ENCODE data around the gene GASK1A. TPM values are rescaled to one million over a fixed set of nuclear protein-coding genes. Genes with fewer than 3 reads are reported as not detected.
"Not testable (repeated sequence)": the region's sequence is repeated elsewhere in the genome, so short reads cannot be mapped to it uniquely, and the experiment has no call there.

GASK1A gene
- total RNA-seq, 2 donors from 2014 or later: 4.0 to 5.3 TPM

DNA sequence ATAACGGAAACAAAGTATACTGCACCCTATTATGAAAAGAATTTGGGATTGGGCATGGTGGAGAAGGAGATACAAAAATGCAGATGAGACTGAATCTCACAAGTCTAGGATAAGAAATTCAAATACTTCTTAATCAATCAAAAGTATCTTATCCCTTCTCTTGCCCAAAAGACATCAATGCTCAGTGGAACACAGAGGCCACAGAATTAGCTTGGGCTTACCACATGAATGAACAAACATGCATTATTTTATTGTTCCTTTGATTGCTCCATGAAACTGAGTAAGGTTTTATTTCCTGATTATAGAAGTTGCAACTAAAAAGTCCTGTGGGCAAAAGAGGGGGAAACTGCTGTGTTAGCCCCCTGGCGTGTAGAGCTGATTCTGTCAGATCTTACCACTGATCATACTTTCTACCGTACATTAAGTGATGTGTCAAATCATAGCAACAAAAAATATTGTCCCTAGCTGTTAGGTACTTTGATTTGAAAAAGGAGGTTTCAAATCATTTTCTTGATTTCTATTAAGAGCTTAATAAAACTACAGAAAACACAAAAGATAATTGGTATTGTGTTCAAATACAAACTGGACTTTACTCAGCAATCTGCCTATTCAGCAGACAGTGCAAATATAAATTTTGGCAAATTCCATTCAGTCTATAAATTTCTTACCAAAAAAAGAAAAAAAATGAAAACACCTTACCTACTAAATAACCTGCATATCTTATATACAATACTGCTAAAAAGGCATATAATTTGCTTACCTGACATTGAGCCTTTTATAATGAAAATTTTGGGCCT is 7.9 kb upstream of the GASK1A start:
- no peak for DNase-seq
- Mint-ChIP-seq H3K4me3 (no peak overlapping the region), H3K27ac (no peak overlapping the region), H3K9me3 (peaks cover 36% of the 10 kb centered on the region), H3K27me3 (ENCODE audit: insufficient read depth) (peaks cover 32% of the 10 kb centered on the region), H3K4me1 (no peaks in the 10 kb centered on the region), H3K36me3 (ENCODE audit: low read depth) (peaks cover 2% of the 10 kb centered on the region)
- 91% methylated on average over 3 of the region's 3 CpGs; no CpG with 5 or more reads in 1 of the 2 experiments for WGBS, 2 experiments (ENCODE audit: insufficient coverage in 1 of 2, insufficient read length in 1 of 2)
- TF ChIP-seq, protein P1, sequence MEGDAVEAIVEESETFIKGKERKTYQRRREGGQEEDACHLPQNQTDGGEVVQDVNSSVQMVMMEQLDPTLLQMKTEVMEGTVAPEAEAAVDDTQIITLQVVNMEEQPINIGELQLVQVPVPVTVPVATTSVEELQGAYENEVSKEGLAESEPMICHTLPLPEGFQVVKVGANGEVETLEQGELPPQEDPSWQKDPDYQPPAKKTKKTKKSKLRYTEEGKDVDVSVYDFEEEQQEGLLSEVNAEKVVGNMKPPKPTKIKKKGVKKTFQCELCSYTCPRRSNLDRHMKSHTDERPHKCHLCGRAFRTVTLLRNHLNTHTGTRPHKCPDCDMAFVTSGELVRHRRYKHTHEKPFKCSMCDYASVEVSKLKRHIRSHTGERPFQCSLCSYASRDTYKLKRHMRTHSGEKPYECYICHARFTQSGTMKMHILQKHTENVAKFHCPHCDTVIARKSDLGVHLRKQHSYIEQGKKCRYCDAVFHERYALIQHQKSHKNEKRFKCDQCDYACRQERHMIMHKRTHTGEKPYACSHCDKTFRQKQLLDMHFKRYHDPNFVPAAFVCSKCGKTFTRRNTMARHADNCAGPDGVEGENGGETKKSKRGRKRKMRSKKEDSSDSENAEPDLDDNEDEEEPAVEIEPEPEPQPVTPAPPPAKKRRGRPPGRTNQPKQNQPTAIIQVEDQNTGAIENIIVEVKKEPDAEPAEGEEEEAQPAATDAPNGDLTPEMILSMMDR (conservative IDR thresholded peaks at IDR 0.05): no peak
- Histone ChIP-seq H3K27me3 (ENCODE audit: control insufficient read depth, insufficient read depth, low read length, poor library complexity, severe bottlenecking) (no peaks in the 10 kb centered on the region), H3K9ac (ENCODE audit: extremely low read depth, low read length, poor library complexity, severe bottlenecking) (no peak overlapping the region), H3K4me1 (ENCODE audit: control insufficient read depth, insufficient read depth, low read length) (no peaks in the 10 kb centered on the region), H3K4me3 (ENCODE audit: low read length) (no peak overlapping the region), H3K36me3 (ENCODE audit: control insufficient read depth, insufficient read depth, low read length) (no peaks in the 10 kb centered on the region), H3K27ac (ENCODE audit: low read depth, low read length) (no peak overlapping the region), H3K9me3 (ENCODE audit: control insufficient read depth, low read length) (peaks cover 25% of the 10 kb centered on the region)

DNA sequence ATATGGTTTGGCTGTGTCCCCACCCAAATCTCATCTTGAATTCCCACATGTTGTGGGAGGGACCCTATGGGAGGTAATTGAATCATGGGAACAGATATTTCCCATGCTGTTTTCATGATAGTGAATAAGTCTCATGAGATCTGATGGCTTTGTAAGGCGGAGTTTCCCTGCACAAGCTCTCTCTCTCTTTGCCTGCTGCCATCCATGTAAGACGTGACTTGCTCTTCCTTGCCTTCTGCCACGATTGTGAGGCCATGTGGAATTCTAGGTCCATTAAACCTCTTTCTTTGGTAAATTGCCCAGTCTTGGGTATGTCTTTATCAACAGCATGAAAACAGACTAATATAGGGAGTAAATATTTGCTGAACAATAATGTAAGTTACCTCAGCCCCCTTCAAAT is 4.2 kb upstream of the GASK1A start:
- Histone ChIP-seq H3K9me3 (ENCODE audit: control insufficient read depth, low read length) (peaks cover 29% of the 10 kb centered on the region), H3K27me3 (ENCODE audit: control insufficient read depth, insufficient read depth, low read length, poor library complexity, severe bottlenecking) (peaks cover 12% of the 10 kb centered on the region)
- H3K27ac Mint-ChIP-seq; H3K4me1 ChIP-seq (ENCODE audit: control insufficient read depth, insufficient read depth, low read length); H3K36me3 Mint-ChIP-seq (ENCODE audit: low read depth); H3K27ac ChIP-seq (ENCODE audit: low read depth, low read length); H3K4me1 Mint-ChIP-seq; H3K36me3 ChIP-seq (ENCODE audit: control insufficient read depth, insufficient read depth, low read length); H3K4me3 ChIP-seq (ENCODE audit: low read length); H3K4me3 Mint-ChIP-seq; H3K9ac ChIP-seq (ENCODE audit: extremely low read depth, low read length, poor library complexity, severe bottlenecking); DNase-seq: not testable (repeated sequence)
- WGBS, 2 experiments (ENCODE audit: insufficient coverage in 1 of 2, insufficient read length in 1 of 2): 89 to 91% methylated on average over 3 of the region's 3 CpGs
- H3K27me3 Mint-ChIP-seq (ENCODE audit: insufficient read depth): peaks cover 62% of the 10 kb centered on the region
- peaks cover 42% of the 10 kb centered on the region for H3K9me3 Mint-ChIP-seq

DNA sequence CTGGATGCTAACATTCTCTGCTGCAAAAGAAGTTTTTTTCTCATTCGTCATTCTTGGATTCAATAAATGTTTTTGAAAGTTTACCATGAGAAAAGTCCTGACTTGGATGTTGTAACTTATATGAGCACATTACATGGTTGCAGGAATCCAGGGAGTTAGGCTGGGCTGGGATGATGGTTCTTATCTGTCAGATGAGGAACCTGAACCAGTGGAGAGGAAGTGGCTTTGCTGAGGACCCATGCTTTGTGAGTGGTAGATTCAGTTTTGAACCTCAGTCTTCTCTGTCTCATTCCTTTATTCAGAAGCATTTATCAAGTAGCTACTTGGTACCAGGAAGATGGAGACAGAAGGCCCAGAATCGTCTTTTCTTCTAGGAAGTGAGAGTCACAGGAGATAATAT is 3.7 kb upstream of the GASK1A start:
- Mint-ChIP-seq H3K36me3 (ENCODE audit: low read depth) (peaks cover 2% of the 10 kb centered on the region), H3K9me3 (peaks cover 42% of the 10 kb centered on the region), H3K27ac (no peak overlapping the region), H3K4me1 (peaks cover 12% of the 10 kb centered on the region), H3K27me3 (ENCODE audit: insufficient read depth) (peaks cover 67% of the 10 kb centered on the region), H3K4me3 (no peak overlapping the region)
- Histone ChIP-seq H3K4me3 (ENCODE audit: low read length) (no peak overlapping the region), H3K36me3 (ENCODE audit: control insufficient read depth, insufficient read depth, low read length) (no peaks in the 10 kb centered on the region), H3K9me3 (ENCODE audit: control insufficient read depth, low read length) (peaks cover 29% of the 10 kb centered on the region), H3K4me1 (ENCODE audit: control insufficient read depth, insufficient read depth, low read length) (peaks cover 8% of the 10 kb centered on the region), H3K9ac (ENCODE audit: extremely low read depth, low read length, poor library complexity, severe bottlenecking) (no peak overlapping the region), H3K27ac (ENCODE audit: low read depth, low read length) (no peak overlapping the region), H3K27me3 (ENCODE audit: control insufficient read depth, insufficient read depth, low read length, poor library complexity, severe bottlenecking) (peaks cover 18% of the 10 kb centered on the region)
- no peak for DNase-seq
- WGBS, 2 experiments (ENCODE audit: insufficient coverage in 1 of 2, insufficient read length in 1 of 2): 90 to 100% methylated on average over 2 of the region's 2 CpGs
- TF ChIP-seq, protein P1 (conservative IDR thresholded peaks at IDR 0.05): no peak

All from endodermal cell (in vitro differentiated cells).